Measurements from ENCODE around the gene PKLR.

GRCh38 chr1:155286544-155286943 lies 14.7 kb downstream of the PKLR start:
- TF ChIP-seq EP300 (IDR thresholded peaks at IDR 0.05; ENCODE audit: borderline replicate concordance in 1 of 2, low read depth in 2 of 2, low read length in 2 of 2), result no peak
- no peak for TF ChIP-seq SP2 (IDR thresholded peaks at IDR 0.05; ENCODE audit: low read length)
- no peak for TF ChIP-seq POLR2A (IDR thresholded peaks at IDR 0.05; ENCODE audit: control extremely low read depth in 1 of 2, low read depth in 2 of 2, low read length in 2 of 2)
- no peak for TF ChIP-seq SIN3A (conservative IDR thresholded peaks at IDR 0.05 in 1 of 2, IDR thresholded peaks at IDR 0.05 in 1 of 2; ENCODE audit: low read depth in 1 of 2, low read length in 2 of 2)
- TF ChIP-seq CTCF (IDR thresholded peaks at IDR 0.05; ENCODE audit: control extremely low read depth in 1 of 3, insufficient read depth in 1 of 3, low read depth in 1 of 3, low read length in 3 of 3), result no peak
- no peak for TF ChIP-seq GABPA (IDR thresholded peaks at IDR 0.05; ENCODE audit: borderline replicate concordance, insufficient read depth, low read length)

Data from H1 (cell line).